Endothelial cell of umbilical vein (primary cell): ENCODE data around the gene ADCY5. TPM values are rescaled to one million over a fixed set of nuclear protein-coding genes. Genes with fewer than 3 reads are reported as not detected.
A peak's percentile ranks its signal among the peaks of the same experiment; 100 is the strongest.

Experiments used
- BruUV-seq: library from RNA; stranded (reverse); fragments of 400-500 nt; replicated peaks from 2 replicates; lab custom pipeline; 2021; lab: Mats Ljungman, UMichigan
- CTCF ChIA-PET: fragments of 300-600, 350-600 bp; sonication (Branson Sonifier 250); formaldehyde crosslinking; loops from one replicate; lab custom pipeline; 2021; ENCODE audit warnings: antibody characterized with exemption, inconsistent platforms; lab: Charles Lee
- POLR2A ChIA-PET: fragments of 300-600, 350-600 bp; sonication (Branson Sonifier 250); formaldehyde crosslinking; loops from one replicate; lab custom pipeline; 2021; ENCODE audit warnings: antibody characterized with exemption, inconsistent platforms; lab: Charles Lee
- DNase-seq: peaks from one replicate; pipeline ENCODE4 v3.0.0-alpha.2; 2011; ENCODE audit warnings: low read depth, low spot score
- FAIRE-seq: peaks from 2 replicates; lab custom pipeline; 2011; peaks lifted over from hg19 to GRCh38; lab: Jason Lieb, UNC
- H2AFZ ChIP-seq: 2 replicates; pipeline ENCODE4 v1.6.0; 2012; ENCODE audit warnings: low read depth, low read length, control low read depth, inconsistent platforms
- H3K27ac ChIP-seq: 2 replicates; pipeline ENCODE4 v1.5.1; 2011; ENCODE audit warnings: low read depth, mild to moderate bottlenecking, control low read depth, low read length, moderate library complexity; ENCODE audit not compliant: insufficient read depth
- H3K27me3 ChIP-seq, 2 experiments: 2 replicates each; pipeline versions ENCODE4 v1.6.0 to v1.6.1; 2011; ENCODE audit warnings: low read length in 2 of 2, mixed read lengths in 1 of 2; ENCODE audit not compliant: control insufficient read depth in 2 of 2, insufficient read depth in 2 of 2
- H3K36me3 ChIP-seq, 2 experiments: 2 replicates in 1 of 2; 3 replicates in 1 of 2; pipeline ENCODE4 v1.5.1; 2011; ENCODE audit warnings: low read length in 2 of 2, mild to moderate bottlenecking in 1 of 2, moderate library complexity in 1 of 2; ENCODE audit not compliant: control insufficient read depth in 2 of 2, insufficient read depth in 2 of 2; ENCODE audit errors: extremely low read depth in 1 of 2
- H3K4me1 ChIP-seq: 3 replicates; pipeline ENCODE4 v1.5.1; 2011; ENCODE audit warnings: mild to moderate bottlenecking, low read length; ENCODE audit not compliant: control insufficient read depth, insufficient read depth; ENCODE audit errors: extremely low read depth
- H3K4me2 ChIP-seq: 2 replicates; pipeline ENCODE4 v1.6.1; 2011; ENCODE audit warnings: low read length, control low read depth, mixed read lengths; ENCODE audit not compliant: insufficient read depth
- H3K4me3 ChIP-seq, 3 experiments: fragments of 200-600 bp in 1 of 3; sonication (generic), shearing (Covaris generic) in 1 of 3; replicated peaks in 1 of 3; 2 replicates each; pipeline ENCODE4 v1.5.1; 2011 to 2016; ENCODE audit warnings: control low read depth in 3 of 3, low read length in 3 of 3, mild to moderate bottlenecking in 2 of 3, inconsistent platforms in 1 of 3, low read depth in 1 of 3, moderate library complexity in 1 of 3; ENCODE audit not compliant: insufficient read depth in 1 of 3
- H3K79me2 ChIP-seq: 2 replicates; pipeline ENCODE4 v1.6.0; 2012; ENCODE audit warnings: low read length, inconsistent platforms; ENCODE audit not compliant: control insufficient read depth, insufficient read depth
- H3K9ac ChIP-seq: replicated peaks from 2 replicates; pipeline ENCODE3; 2011; ENCODE audit warnings: low read length, control low read depth; ENCODE audit not compliant: insufficient read depth; ENCODE audit errors: extremely low read depth
- H3K9me1 ChIP-seq: replicated peaks from 3 replicates; pipeline ENCODE4 v1.6.0; 2011; ENCODE audit warnings: mild to moderate bottlenecking, low read length; ENCODE audit not compliant: control insufficient read depth, insufficient read depth; ENCODE audit errors: extremely low read depth
- H3K9me3 ChIP-seq: replicated peaks from 2 replicates; pipeline ENCODE4 v1.5.1; 2012; ENCODE audit warnings: low read length, inconsistent platforms; ENCODE audit not compliant: control insufficient read depth, insufficient read depth
- H4K20me1 ChIP-seq: replicated peaks from 2 replicates; pipeline ENCODE3; 2011; ENCODE audit warnings: mild to moderate bottlenecking, low read length; ENCODE audit not compliant: control insufficient read depth, insufficient read depth; ENCODE audit errors: extremely low read depth
- CTCF ChIP-seq, 2 donors: IDR thresholded peaks; 1 replicate in 1 of 2; 2 replicates in 1 of 2; pipeline ENCODE4 v1.5.1; 2011; ENCODE audit warnings: low read length in 2 of 2, mild to moderate bottlenecking in 2 of 2, moderate library complexity in 2 of 2, control low read depth in 1 of 2, inconsistent platforms in 1 of 2, low read depth in 1 of 2; ENCODE audit not compliant: insufficient read depth in 1 of 2; ENCODE audit errors: extremely low read depth in 1 of 2
- EZH2 ChIP-seq: IDR thresholded peaks from 2 replicates; pipeline ENCODE4 v1.6.1; 2012; ENCODE audit warnings: borderline replicate concordance, low read depth, mild to moderate bottlenecking, moderate library complexity, low read length, inconsistent platforms; ENCODE audit not compliant: severe bottlenecking
- FOS ChIP-seq: IDR thresholded peaks from 2 replicates; pipeline ENCODE4 v1.6.1; 2011; ENCODE audit warnings: mild to moderate bottlenecking, low read length, moderate library complexity, borderline replicate concordance; ENCODE audit not compliant: insufficient read depth
- GATA2 ChIP-seq: IDR thresholded peaks from 2 replicates; pipeline ENCODE4 v1.7.0; 2011; ENCODE audit warnings: low read depth, mild to moderate bottlenecking, moderate library complexity, mixed read lengths, low read length; ENCODE audit not compliant: insufficient read length, insufficient read depth
- JUN ChIP-seq: IDR thresholded peaks from 2 replicates; pipeline ENCODE4 v1.6.1; 2011; ENCODE audit warnings: borderline replicate concordance, low read depth; ENCODE audit not compliant: insufficient read length, insufficient read depth
- MAX ChIP-seq: IDR thresholded peaks from 2 replicates; pipeline ENCODE4 v1.6.1; 2011; ENCODE audit not compliant: insufficient read depth, insufficient read length
- MYC ChIP-seq: IDR thresholded peaks from one replicate; pipeline ENCODE4 v1.6.1; 2011; ENCODE audit warnings: mild to moderate bottlenecking, low read depth, low read length
- POLR2A ChIP-seq: IDR thresholded peaks from 2 replicates; pipeline ENCODE4 v1.6.1; 2012; ENCODE audit warnings: low read depth, mild to moderate bottlenecking, control low read depth, low read length
- POLR2AphosphoS5 ChIP-seq: IDR thresholded peaks from 2 replicates; pipeline ENCODE4 v1.6.1; 2012; ENCODE audit warnings: low read depth, mild to moderate bottlenecking, control low read depth, low read length, moderate library complexity; ENCODE audit not compliant: insufficient read depth
- dilution Hi-C: fragments of 300-500 bp; cut with MboI; formaldehyde crosslinking; loops from one replicate; pipeline ENCODE4 v1.15.0; 2019; ENCODE audit warnings: low sequenced_read_pairs; ENCODE audit not compliant: extremely low pct_ligation_motif_present
- intact Hi-C: fragments of 100-400 bp; cut with micrococcal nuclease; formaldehyde crosslinking; loops from one replicate; pipeline ENCODE4 v1.10.0; 2022
- polyA plus RNA-seq, 4 experiments: library from polyadenylated mRNA; depleted of rRNA in 3 of 4; stranded (reverse) in 3 of 4; unstranded in 1 of 4; fragments of >200 nt; gene quantifications; 2 replicates each; pipeline versions ENCODE4 v1.2.1 to v1.2.3, GENCODE V29; 2011 to 2012; ENCODE audit warnings: missing spikeins in 1 of 4
- total RNA-seq: library from RNA; stranded (reverse); gene quantifications from 2 replicates; pipeline ENCODE4 v1.2.3, GENCODE V29; 2021

The ADCY5 gene
- total and polyA plus RNA-seq, 2 donors (not counting 3 experiments of a cell fraction or from before 2014, with no cell fraction given): 0.01 TPM; not detected in 1

- no peaks in the 10 kb centered on the region for H3K36me3 ChIP-seq
- no peaks in the 10 kb centered on the region for H3K4me1 ChIP-seq
- H3K4me2 ChIP-seq: no peak overlapping the region
- H3K27ac ChIP-seq: no peak overlapping the region
- H3K9ac ChIP-seq: no peak overlapping the region
- H2AFZ ChIP-seq: no peak overlapping the region
- dilution Hi-C loops (no loop called here), intact Hi-C loops (loop anchor here (1.0 to 10.0 kb wide), 7 partner anchors 212 to 1714 kb away; partner anchors contain the start of gene POLQ)
- no TSS peak for BruUV-seq
- no peaks in the 10 kb centered on the region for H4K20me1 ChIP-seq
- no peaks in the 10 kb centered on the region for H3K79me2 ChIP-seq
- FAIRE-seq (peak; percentile 60), DNase-seq (peak; percentile 75)
- CTCF ChIA-PET: interaction anchor here (0.8 to 1.6 kb wide), 13 partner anchors 10 to 866 kb away, joined by 3 to 9 read pairs (median 5); partner anchors contain the start of gene SEMA5B
- no peak overlapping the region for H3K4me3 ChIP-seq
- H3K9me3 ChIP-seq: no peaks in the 10 kb centered on the region
- TF ChIP-seq CTCF (IDR thresholded peaks at IDR 0.05; ENCODE audit: extremely low read depth in 1 of 2, insufficient read depth in 1 of 2, low read depth in 1 of 2, low read length in 2 of 2) (peak; percentile 41 to 55), MAX (no peak)
- H3K27me3 ChIP-seq: no peaks in the 10 kb centered on the region
- H3K9me1 ChIP-seq: no peaks in the 10 kb centered on the region
- POLR2A ChIA-PET: no interaction called here
Observed at GRCh38 chr3:123258811-123259420, 190.0 kb downstream of the ADCY5 start.

GRCh38 chr3:123258359-123258758, 190.5 kb downstream of the ADCY5 start:
- FAIRE-seq: no peak
- ChIA-PET CTCF (interaction anchor here (0.8 to 1.6 kb wide), 13 partner anchors 9 to 865 kb away, joined by 3 to 9 read pairs (median 5); partner anchors contain the start of gene SEMA5B), POLR2A (no interaction called here)
- H3K79me2 ChIP-seq: no peaks in the 10 kb centered on the region
- no peaks in the 10 kb centered on the region for H3K9me3 ChIP-seq
- TF ChIP-seq GATA2 (no peak), JUN (no peak), POLR2A (no peak), MAX (no peak), EZH2 (no peak), FOS (no peak), CTCF (IDR thresholded peaks at IDR 0.05; ENCODE audit: extremely low read depth in 1 of 2, insufficient read depth in 1 of 2, low read depth in 1 of 2, low read length in 2 of 2) (no peak), POLR2AphosphoS5 (no peak), MYC (no peak)
- no peaks in the 10 kb centered on the region for H3K36me3 ChIP-seq
- intact Hi-C loops: loop anchor here (1.0 to 10.0 kb wide), 7 partner anchors 211 to 1714 kb away; partner anchors contain the start of gene POLQ
- no peak overlapping the region for H3K4me2 ChIP-seq
- no peak for DNase-seq
- H3K27ac ChIP-seq: no peak overlapping the region
- H3K4me3 ChIP-seq: no peak overlapping the region
- no peaks in the 10 kb centered on the region for H4K20me1 ChIP-seq
- no peaks in the 10 kb centered on the region for H3K4me1 ChIP-seq
- H3K9ac ChIP-seq: no peak overlapping the region
- no peaks in the 10 kb centered on the region for H3K27me3 ChIP-seq
- BruUV-seq: no TSS peak
- H2AFZ ChIP-seq: no peak overlapping the region
- H3K9me1 ChIP-seq: no peaks in the 10 kb centered on the region
- dilution Hi-C loops: no loop called here
